Activated T-cell treated with anti-CD3 and anti-CD28 coated beads, Interleukin-2, amount 50 U/mL, for 48 hours (primary cell): ENCODE results near the gene TBXAS1.

Experiments
- DNase-seq, 2 experiments: peaks; one replicate each; pipeline ENCODE4 v3.0.0-alpha.2; 2020

The TBXAS1 gene

DNA sequence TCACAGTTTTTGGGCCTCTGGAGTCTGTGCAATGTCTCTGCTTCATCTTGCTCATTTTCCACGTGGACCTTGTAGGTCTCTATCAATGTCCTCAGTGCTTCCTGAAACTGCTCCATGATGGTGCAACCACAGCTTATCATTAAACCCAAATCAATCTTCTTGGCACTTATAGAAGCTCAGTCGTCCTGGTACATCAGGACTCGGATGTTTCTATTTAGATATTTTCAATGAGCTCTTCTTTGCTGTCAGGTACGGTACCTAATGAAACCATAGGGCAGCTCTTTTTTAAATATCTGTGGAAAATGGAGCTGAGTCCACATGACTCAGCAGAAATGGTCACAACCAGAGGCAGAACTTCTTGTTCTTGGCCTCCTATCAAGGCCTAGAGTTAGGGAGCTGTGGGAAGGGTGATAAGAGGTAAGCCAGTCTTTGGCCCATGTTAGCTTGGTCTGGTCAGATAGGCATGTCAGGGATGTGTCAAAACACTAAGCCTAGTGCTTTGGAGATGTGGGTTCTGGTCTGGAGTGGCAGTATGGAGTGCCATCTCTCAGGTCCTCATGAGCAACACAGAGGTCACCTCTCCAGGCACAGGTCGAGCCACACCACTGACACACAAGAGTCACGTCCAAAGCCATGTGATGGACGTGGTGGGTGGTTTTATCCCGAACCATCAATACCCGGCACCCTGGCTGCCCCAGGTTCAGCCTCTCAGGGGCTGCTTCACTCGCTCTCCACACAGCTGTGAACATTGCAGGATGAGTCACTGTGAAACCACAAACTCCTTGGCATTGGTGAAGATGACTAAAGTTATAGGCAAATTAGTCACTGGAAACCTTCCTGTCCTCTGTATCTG lies 87.0 kb downstream of the TBXAS1 start:
- peak; percentile 72 to 79 for DNase-seq

DNA sequence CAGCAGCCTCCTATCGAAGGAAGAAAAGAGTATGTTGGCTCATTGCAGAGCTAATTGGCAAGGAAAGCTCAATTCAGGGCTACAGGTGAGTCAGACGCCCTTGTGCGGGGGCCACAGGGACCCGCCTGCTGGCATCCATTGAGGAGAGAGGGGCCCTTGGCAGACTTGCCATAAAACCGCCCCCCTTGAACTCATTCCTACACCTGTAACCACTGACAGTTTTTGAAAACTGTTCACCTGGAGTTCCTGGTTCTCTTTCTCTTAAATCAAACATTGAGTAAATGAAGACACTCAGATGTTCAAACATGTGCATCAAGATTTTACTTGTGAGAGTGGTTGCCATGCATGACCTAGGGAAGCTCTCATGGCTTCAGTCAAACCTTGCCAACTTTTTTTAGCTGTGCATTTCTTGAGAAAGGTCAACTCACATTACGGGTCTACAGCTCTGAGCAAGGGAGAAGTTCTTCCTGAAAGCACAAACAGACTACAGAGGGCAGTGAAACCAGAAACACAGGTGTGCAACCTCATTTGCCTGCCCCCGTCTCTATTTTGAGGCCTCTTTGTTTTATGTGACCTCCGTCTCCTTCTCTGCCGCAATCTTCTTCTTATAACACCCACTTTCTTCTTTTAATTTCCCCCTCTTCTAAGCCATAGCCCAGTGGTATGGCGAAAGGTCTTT lies 87.8 kb downstream of the TBXAS1 start:
- DNase-seq: peak; percentile 27 to 28

DNA sequence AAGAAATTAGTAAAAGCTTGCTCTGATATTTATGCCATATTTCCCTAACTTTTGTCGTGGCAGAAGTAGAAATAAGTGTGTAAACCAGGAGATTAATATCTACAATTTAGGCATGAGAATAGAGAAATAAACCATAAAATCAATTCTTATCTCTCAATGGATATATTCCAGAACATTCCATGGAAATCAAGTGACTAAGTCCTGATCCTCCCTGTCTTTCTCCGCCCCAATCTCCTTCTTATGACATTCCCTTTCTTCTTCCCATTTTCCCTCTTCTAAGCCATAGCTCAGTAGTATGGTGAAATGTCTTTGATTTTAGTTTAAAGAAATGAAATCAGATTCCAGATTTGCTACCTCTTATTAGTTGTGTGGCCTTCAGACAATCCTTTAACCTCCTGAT lies 88.8 kb downstream of the TBXAS1 start:
- no peak for DNase-seq

DNA sequence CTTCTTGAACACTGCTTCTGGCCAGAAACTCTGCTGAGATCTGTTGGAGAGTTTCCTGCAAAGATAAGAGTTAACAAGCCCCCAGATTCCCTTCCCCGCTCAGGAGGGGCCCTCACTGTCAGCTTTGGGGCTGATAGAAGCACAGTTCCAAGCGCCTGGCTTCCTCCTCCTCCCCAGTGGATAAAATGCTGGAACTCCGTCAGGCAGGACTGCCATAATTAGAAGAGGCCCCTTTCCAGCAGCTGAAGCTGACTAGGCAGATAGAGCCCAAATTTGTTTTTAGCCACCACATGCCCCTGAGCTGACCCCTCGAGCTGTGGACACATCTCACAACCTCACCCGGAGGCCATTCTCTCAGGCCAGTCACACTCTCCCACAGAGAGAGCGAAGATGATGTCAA lies 89.4 kb downstream of the TBXAS1 start:
- DNase-seq: no peak

DNA sequence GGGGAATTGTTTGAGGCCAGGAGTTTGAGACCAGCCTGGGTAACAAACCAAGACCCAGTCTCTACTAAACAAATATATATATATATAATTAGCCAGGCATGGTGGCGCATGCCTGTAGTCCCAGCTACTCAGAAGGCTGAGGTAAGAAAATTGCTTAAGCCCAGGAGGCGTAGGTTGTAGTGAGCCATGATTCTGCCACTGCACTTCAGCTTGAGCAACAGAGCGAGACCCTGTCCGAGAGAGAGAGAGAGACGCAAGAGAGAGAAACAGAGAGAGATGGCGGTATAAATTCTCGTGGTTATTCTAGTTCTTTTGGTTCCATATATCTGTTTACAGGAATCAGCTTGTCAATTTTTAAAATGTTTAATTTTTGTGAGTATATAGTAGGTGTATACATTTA lies 94.0 kb downstream of the TBXAS1 start:
- no peak for DNase-seq

DNA sequence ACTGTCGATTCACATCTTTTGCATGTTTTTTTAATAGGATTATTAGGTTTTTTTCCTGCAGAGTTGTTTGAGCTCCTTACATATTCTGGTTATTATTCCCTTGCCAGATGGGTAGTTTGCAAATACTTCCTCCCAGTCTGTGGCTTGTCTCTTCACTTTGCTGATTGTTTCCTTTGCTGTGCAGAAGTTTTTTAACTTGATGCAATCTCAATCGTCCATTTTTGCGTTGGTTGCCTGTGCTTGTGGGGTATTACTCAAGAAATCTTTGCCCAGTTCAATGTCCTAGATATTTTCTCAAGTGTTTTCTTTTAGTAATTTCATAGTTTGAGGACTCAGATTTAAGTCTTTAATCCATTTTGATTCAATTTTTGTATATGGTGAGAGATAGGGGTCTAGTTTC lies 95.4 kb downstream of the TBXAS1 start:
- no peak for DNase-seq

DNA sequence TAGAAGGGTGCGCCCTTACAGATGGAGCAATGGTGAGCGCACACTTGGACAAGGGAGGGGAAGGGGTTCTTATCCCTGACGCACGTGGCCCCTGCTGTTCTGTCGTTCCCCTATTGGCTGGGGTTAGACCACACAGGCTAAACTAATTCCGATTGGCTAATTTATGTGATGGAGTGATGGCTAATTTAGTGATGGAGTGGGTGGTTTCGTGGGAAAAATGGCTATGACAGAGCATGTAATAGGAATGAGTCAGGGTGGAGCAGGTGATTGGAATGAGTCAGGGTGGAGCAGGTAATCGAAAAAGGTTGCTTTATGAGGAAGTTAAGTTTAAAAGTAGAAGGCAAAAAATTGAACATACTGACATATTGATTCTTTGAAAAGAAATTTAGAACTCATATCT lies 100.2 kb downstream of the TBXAS1 start:
- peak in 1 of 2 experiments; percentile 26 for DNase-seq

DNA sequence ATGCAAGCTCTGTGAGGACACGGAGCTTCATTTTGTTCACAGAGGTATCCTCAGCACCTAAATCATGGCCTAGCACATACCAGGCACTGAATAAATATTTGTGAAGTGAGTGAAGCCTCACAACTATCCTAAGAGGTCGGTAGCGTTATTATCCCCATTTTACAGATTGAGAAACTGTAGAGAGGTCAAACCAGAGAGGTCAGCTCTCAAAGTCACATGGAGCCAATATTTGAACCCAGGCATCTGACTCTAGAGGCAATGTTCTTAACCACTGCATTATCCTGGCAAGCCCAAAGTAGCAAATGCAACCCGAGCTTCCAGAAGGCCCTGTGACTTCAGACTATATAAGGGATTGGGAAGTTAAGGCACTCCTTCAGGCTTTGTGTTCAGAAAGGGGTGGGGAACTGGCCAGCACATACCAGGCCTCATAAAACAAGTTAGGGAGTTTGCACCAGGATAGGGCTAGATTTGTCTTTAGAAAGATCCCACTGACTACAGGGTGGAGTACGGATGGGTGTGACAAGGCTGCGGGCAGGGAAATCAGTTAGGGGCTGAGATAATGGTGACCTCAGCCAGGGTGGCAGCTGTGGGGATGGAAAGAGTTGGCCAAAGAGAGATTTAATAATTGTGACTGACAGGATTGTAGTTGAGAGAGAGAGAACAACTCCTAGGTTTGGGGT lies 101.4 kb downstream of the TBXAS1 start:
- DNase-seq: no peak

DNA sequence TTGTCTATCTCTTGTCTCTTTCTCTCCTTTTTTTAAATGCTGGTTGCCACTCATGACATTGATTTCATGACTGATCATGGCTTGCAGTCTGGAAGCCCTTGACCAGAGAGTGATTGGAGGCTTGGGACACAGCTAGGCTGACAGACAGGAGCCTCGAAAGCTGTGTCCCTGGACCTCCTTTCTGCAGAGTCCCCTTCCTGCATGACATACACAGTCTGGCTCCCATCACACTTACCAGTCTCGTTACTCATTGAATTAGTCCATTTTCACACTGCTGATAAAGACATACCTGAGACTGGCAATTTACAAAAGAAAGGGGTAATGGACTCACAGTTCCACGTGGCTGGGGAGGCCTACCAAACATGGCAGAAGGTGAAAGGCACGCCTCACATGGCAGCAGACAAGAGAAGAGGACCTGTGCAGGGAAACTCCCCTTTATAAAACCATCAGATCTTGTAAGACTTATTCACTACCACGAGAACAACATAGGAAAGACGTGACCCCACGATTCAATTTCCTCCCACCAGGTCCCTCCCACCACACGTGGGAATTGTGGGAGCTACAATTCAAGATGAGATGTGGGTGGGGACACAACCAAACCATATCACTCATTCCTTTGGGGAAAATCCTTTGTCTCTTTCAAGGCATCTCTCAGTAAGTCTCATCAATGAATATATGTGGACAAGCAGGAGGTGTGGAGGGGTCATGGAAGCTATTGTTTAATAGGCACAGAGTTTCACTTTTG lies 102.3 kb downstream of the TBXAS1 start:
- DNase-seq: peak; percentile 46 to 49

DNA sequence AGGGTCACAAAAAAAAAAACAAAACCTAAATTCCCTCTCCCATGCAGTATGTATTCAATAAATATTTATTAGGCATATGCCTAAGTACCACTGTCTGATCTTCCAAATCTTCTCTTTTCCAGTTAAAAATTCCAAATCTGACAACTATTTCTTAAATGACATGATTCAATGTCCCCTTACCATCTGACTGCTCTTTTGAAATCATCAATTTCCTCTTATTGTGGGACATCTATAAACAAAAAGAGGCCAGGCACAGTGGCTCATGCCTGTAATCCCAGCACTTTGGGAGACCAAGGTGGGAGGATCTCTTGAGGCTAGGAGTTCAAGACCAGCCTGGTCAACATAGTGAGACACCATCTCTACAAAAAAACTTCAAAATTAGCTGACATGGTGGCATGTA lies 103.5 kb downstream of the TBXAS1 start:
- no peak for DNase-seq

DNA sequence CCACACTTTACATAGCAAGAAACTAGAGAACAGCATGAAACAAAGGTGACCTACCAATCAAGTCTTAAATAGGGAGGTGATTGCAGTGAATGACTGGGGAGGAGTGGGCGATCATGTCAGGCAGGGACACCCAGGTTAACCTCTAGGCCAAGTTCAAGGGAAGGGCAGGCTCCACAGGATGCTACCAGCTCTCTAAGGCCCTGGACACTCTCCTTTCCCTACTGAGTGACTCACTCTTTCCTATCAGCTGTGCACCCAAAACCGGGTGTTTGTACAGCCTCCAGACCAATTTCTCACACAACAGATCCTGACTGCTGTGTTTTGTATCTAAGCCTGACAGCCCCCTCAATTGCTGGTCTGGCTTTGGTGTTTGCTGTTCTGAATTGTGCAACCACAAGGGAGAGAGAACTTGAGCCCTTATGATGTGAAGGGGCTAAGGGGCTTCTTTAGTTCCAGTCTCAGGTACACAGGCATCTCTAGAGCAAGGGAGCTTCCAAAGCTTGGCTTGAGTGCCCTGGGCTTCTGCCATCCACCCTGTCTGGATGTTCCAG lies 107.8 kb downstream of the TBXAS1 start:
- DNase-seq: no peak

DNA sequence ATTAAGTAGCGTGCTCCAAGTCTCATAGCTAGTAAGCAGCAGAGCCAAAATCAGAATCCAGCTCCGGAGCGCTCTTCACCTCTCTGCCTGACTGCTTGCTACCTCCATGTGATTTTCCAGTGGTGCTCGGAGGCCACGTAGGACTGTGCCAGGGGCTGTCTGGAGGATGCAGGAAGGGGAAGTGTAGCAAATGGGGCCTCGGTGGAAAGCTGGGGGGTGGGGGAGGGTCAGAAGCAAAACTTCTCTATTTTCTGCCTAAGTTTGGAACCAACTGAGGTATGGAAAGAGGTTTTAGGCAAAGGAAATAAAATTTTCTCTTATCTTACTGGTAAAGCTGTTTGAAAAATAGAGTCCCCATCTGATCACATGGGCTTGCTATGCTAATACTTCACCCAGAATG lies 108.7 kb downstream of the TBXAS1 start:
- DNase-seq: no peak

DNA sequence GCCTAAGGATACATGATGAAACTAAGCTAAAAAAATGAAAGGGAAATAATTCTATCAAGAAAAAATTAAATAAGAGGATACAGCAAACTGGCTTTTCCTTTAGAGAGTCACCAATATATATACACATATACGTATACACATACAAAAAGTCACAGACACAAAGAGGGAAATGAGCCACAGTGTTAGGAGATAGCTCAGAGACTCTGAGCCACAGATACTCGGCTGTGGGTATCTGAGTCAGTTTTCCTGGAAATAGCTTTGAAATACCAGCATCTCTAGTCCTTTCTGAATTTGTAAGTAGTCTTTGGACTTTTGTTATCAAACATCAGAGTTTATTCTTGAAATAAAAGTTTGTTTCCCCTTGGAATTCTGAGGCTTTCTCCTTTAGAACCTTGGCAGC lies 111.8 kb downstream of the TBXAS1 start:
- peak in 1 of 2 experiments; percentile 29 for DNase-seq

DNA sequence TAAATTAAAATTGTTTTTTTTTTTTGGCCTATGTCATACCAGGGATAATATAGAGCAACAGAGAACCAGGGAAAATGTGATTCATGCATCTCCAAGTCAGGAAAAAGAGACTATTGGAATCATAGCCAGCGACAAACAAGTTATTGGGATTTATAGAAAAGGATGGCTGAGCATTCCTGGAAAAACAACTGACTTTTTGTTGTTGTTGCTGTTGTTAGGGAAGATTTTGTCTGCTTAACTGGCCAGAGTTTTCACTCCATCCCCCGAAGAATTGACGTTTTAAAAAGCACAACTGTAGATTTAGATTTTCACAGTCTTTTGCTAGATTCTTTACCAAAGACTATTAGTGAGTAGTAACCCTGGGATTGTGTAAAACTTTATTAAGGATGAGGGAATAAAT lies 112.4 kb downstream of the TBXAS1 start:
- DNase-seq: no peak

DNA sequence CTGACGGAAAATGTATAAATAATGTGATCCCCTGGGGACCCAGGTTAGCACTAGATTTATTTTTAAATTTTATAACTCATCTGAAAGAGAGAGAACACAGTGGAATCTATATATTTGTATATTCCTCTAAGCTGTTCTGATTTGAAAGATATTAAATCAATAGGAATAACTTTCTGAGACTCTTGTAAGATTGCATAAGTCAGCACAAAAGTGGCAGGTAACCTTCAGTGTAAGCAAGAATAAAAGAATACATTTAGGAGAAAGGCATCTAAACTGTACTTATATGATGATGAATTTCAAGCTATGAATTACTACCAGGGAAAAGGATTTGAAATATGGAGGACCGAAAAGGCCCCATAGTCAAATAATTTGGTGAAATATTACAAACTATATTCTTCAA lies 112.8 kb downstream of the TBXAS1 start:
- DNase-seq: no peak

DNA sequence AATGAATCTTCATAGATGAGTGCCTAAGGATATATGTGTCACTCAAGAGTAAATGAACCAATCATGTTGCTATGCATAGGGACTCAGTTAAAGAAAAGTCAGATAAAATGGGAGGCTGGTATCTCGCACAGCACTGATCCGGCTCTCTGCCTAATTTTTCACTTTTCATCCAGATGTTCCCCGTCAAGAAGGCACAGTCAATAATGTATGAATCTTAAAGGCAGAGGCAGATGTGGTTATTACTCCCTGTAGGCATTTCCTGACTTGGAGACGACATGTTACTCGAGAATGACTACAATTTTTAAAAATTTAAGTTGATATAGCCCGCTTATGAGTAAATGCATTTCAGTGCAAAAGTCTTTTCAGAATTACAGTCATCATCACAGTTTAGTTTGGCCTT lies 113.6 kb downstream of the TBXAS1 start:
- DNase-seq: no peak

DNA sequence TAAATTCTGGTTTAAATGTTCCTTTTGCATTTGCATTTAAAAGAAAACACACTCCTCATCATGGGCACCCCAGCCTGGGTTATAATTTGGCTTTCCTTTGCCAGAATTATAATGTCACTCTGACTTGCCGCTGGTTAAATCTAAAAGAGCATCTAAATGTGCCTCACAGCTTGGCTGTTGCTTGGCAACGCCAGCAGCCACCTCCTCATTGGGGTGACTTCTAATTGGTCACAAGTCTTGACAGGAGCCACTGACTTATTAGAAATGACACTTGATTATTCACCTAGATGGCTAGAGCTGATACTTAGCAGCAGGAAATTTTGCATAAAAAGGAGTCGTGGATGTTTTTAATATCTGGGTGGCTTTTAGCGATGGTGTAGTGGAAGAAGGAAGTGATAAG lies 114.3 kb downstream of the TBXAS1 start:
- no peak for DNase-seq

DNA sequence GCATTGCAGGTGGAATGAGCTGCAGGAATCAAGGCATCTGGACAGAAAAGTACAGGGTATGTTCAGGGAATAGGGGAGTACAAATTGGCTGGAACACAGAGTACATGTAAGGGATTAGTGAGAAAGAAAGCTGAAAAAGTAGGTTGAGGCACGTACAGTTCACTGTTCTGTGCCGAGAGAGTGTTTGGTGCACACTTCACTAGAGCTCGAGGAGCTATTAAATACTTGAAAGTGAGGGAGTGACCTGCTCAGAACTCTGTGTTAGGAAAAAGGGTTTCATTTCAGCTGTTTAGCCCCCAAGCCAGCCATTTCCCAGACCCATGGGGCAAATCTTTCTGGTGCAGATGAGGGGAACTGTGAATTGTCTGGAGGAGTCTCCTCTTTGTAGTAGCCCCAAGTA lies 115.2 kb downstream of the TBXAS1 start:
- no peak for DNase-seq

DNA sequence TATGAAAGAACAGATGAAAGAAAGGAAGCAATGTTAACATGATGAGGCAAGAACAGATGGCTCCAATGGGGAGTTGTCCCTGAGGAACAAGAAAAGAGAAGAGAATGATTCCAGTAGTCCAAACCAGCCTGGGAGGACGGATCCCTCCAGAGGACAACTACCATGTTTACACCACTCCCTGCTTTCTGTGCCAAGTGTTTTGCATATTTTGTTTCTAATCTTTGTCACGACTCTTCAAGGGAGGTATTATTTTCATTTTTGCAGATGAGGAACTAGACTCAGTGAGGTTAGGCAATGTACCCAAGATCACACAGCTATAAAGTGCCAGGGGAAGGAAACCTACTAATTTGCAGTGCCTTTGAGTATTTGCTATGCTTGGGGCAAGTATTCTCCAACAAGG lies 117.5 kb downstream of the TBXAS1 start:
- DNase-seq: no peak

DNA sequence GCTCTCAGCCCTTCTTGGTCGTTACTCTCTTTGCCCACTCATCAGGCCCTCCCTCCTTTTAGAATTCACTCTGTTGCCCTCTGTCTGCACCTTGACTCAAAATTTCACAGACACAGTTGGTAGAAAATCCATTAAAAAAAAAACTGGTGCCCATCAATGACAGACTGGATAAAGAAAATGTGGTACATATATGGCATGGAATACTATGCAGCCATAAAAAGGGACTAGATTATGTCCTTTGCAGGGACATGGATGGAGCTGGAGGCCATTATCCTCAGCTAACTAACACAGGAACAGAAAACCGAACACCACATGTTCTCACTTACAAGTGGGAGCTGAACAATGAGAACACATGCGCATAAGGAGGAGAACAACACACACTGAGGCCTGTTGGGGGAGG lies 118.0 kb downstream of the TBXAS1 start:
- DNase-seq: no peak

DNA sequence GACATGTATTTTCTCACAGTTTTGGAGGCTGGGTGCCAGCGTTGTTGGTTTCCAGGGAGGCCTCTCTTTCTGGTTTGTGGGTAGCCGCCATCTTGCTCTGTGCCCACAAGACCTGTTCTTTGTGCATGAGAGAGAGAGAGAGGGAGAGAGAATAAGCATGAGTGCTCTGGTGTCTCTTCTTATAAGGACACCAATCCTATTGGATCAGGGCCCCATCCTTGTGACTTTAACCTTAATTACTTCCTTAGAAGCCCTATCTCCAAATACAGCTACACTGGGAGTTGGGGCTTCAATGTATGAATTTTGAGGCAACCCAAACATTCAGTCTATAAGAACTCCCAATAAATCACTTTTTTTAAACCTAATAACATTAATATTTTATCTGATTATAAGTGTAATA lies 119.1 kb downstream of the TBXAS1 start:
- DNase-seq: no peak

DNA sequence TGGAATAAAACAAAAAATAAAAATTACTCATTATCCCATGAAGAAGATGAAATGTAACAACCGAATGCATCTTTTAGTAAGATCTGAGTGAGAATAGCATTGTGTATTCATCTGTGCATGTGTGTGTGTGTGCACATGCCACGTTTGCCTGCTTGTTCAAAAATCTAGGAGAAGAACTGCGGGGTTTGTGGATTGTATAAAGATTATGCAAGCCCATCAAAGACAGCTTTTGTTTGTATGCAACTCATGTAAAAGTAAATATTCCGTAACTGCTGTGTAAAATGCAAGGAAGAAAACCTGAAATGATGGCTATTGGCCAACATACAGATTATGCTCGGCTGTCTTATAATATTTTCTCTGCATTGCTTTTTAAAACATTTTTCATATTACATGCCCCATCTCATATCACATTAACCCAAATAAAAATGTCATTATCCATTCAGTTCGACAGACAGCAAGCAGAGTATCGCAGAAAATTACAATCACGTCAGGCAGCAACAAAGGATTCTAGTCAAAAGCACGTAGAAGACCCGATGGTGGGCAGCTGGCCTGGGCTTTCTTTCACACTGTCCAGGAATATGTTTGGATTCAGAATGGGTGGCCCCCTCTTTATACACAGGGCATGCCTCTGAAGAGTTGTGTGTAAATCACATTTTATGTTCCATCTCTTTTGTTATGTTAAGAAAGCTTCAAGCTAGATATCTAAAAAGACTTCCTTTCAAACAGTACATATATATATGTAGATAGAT lies 119.7 kb downstream of the TBXAS1 start:
- no peak for DNase-seq
